ENCODE data around the gene PRG2. TPM values are rescaled to one million over a fixed set of nuclear protein-coding genes. Genes with fewer than 3 reads are reported as not detected.

The PRG2 gene
- total and polyA plus RNA-seq, 9 of the 15 experiments (the other 6 are each of a cell fraction or from before 2014, with no cell fraction given) = 1.8 to 78.0 (median 26.6) TPM

Other genes with a start within 250 kb of the PRG2 start
Only the 7 nearest of the 13 such genes appear.
- gene TNKS1BP1, start 65.7 kb downstream of the PRG2 start, total RNA-seq (2014; rRNA removed) = 16.2 and 20.2 TPM in 2 replicates
- gene TNKS1BP1, start 65.7 kb downstream of the PRG2 start, total RNA-seq (2014; rRNA removed; fragmentation: Illumina TruSeq; extraction: Trizol) = 10.9 and 11.2 TPM in 2 replicates
- 8.0 and 10.3 TPM in 2 replicates for gene TNKS1BP1, start 65.7 kb downstream of the PRG2 start, total RNA-seq (2015; rRNA removed; fragmentation: Illumina TruSeq; extraction: Trizol)
- gene TNKS1BP1, start 65.7 kb downstream of the PRG2 start, total RNA-seq (2021) = 35.0 and 47.2 TPM in 2 replicates
- 7.3 and 14.1 TPM in 2 replicates for gene TNKS1BP1, start 65.7 kb downstream of the PRG2 start, polyA plus RNA-seq (2011; rRNA removed)
- gene TNKS1BP1, start 65.7 kb downstream of the PRG2 start, polyA plus RNA-seq (2014; fragmentation: Illumina TruSeq; extraction: Trizol) = 29.9 and 31.4 TPM in 2 replicates
- 1 to 10 TPM; 1.1 to 1.2 TPM for gene TNKS1BP1, start 65.7 kb downstream of the PRG2 start, polyA plus RNA-seq (2014; fragmentation: Nextera tagmentation; extraction: Ambion mirVana)
- 19.5 and 23.8 TPM in 2 replicates for gene TNKS1BP1, start 65.7 kb downstream of the PRG2 start, polyA plus RNA-seq (2014; rRNA removed)
- gene SSRP1, start 54.8 kb downstream of the PRG2 start, total RNA-seq (2014; rRNA removed) = 257 and 316 TPM in 2 replicates
- 216 and 243 TPM in 2 replicates for gene SSRP1, start 54.8 kb downstream of the PRG2 start, total RNA-seq (2014; rRNA removed; fragmentation: Illumina TruSeq; extraction: Trizol)
- gene SSRP1, start 54.8 kb downstream of the PRG2 start, total RNA-seq (2015; rRNA removed; fragmentation: Illumina TruSeq; extraction: Trizol) = 259 and 269 TPM in 2 replicates
- 224 and 245 TPM in 2 replicates for gene SSRP1, start 54.8 kb downstream of the PRG2 start, total RNA-seq (2021)
- gene SSRP1, start 54.8 kb downstream of the PRG2 start, polyA plus RNA-seq (2011; rRNA removed) = 232 and 251 TPM in 2 replicates
- 314 and 416 TPM in 2 replicates for gene SSRP1, start 54.8 kb downstream of the PRG2 start, polyA plus RNA-seq (2014; fragmentation: Illumina TruSeq; extraction: Trizol)
- gene SSRP1, start 54.8 kb downstream of the PRG2 start, polyA plus RNA-seq (2014; fragmentation: Nextera tagmentation; extraction: Ambion mirVana) = 10 to 100 TPM; 91.1 to 96.0 TPM
- gene SSRP1, start 54.8 kb downstream of the PRG2 start, polyA plus RNA-seq (2014; rRNA removed) = 224 and 238 TPM in 2 replicates
- not detected in 2 replicates for gene P2RX3, start 52.3 kb downstream of the PRG2 start, total RNA-seq (2014; rRNA removed)
- gene P2RX3, start 52.3 kb downstream of the PRG2 start, total RNA-seq (2014; rRNA removed; fragmentation: Illumina TruSeq; extraction: Trizol) = not detected in 2 replicates
- gene P2RX3, start 52.3 kb downstream of the PRG2 start, total RNA-seq (2015; rRNA removed; fragmentation: Illumina TruSeq; extraction: Trizol) = not detected in 2 replicates
- not detected in 2 replicates for gene P2RX3, start 52.3 kb downstream of the PRG2 start, total RNA-seq (2021)
- not detected in 2 replicates for gene P2RX3, start 52.3 kb downstream of the PRG2 start, polyA plus RNA-seq (2011; rRNA removed)
- gene P2RX3, start 52.3 kb downstream of the PRG2 start, polyA plus RNA-seq (2014; fragmentation: Illumina TruSeq; extraction: Trizol) = not detected in 2 replicates
- not detected for gene P2RX3, start 52.3 kb downstream of the PRG2 start, polyA plus RNA-seq (2014; fragmentation: Nextera tagmentation; extraction: Ambion mirVana)
- not detected in 2 replicates for gene P2RX3, start 52.3 kb downstream of the PRG2 start, polyA plus RNA-seq (2014; rRNA removed)
- not detected in 2 replicates for gene PRG3, start 9.5 kb downstream of the PRG2 start, total RNA-seq (2014; rRNA removed)
- not detected in 2 replicates for gene PRG3, start 9.5 kb downstream of the PRG2 start, total RNA-seq (2014; rRNA removed; fragmentation: Illumina TruSeq; extraction: Trizol)
- gene PRG3, start 9.5 kb downstream of the PRG2 start, total RNA-seq (2015; rRNA removed; fragmentation: Illumina TruSeq; extraction: Trizol) = 0.18 TPM in 1 of 2 replicates, not detected in the other
- not detected in 2 replicates for gene PRG3, start 9.5 kb downstream of the PRG2 start, total RNA-seq (2021)
- gene PRG3, start 9.5 kb downstream of the PRG2 start, polyA plus RNA-seq (2011; rRNA removed) = not detected in 2 replicates
- not detected in 2 replicates for gene PRG3, start 9.5 kb downstream of the PRG2 start, polyA plus RNA-seq (2014; fragmentation: Illumina TruSeq; extraction: Trizol)
- under 1 TPM; 0.38 to 0.55 TPM for gene PRG3, start 9.5 kb downstream of the PRG2 start, polyA plus RNA-seq (2014; fragmentation: Nextera tagmentation; extraction: Ambion mirVana)
- gene PRG3, start 9.5 kb downstream of the PRG2 start, polyA plus RNA-seq (2014; rRNA removed) = not detected in 2 replicates
- gene SLC43A3, start 36.5 kb upstream of the PRG2 start, total RNA-seq (2014; rRNA removed) = 98.9 and 141 TPM in 2 replicates
- 120 and 132 TPM in 2 replicates for gene SLC43A3, start 36.5 kb upstream of the PRG2 start, total RNA-seq (2014; rRNA removed; fragmentation: Illumina TruSeq; extraction: Trizol)
- gene SLC43A3, start 36.5 kb upstream of the PRG2 start, total RNA-seq (2015; rRNA removed; fragmentation: Illumina TruSeq; extraction: Trizol) = 135 and 143 TPM in 2 replicates
- gene SLC43A3, start 36.5 kb upstream of the PRG2 start, total RNA-seq (2021) = 254 and 257 TPM in 2 replicates
- gene SLC43A3, start 36.5 kb upstream of the PRG2 start, polyA plus RNA-seq (2011; rRNA removed) = 141 and 235 TPM in 2 replicates
- 244 and 281 TPM in 2 replicates for gene SLC43A3, start 36.5 kb upstream of the PRG2 start, polyA plus RNA-seq (2014; fragmentation: Illumina TruSeq; extraction: Trizol)
- gene SLC43A3, start 36.5 kb upstream of the PRG2 start, polyA plus RNA-seq (2014; fragmentation: Nextera tagmentation; extraction: Ambion mirVana) = 100 to 1,000 TPM in 1 of 2 experiments, 10 to 100 TPM in 1; 63.7 to 216 TPM
- 139 and 160 TPM in 2 replicates for gene SLC43A3, start 36.5 kb upstream of the PRG2 start, polyA plus RNA-seq (2014; rRNA removed)
- 0.29 TPM in 1 of 2 replicates, not detected in the other for gene RTN4RL2, start 69.9 kb upstream of the PRG2 start, total RNA-seq (2014; rRNA removed)
- gene RTN4RL2, start 69.9 kb upstream of the PRG2 start, total RNA-seq (2014; rRNA removed; fragmentation: Illumina TruSeq; extraction: Trizol) = not detected in 2 replicates
- gene RTN4RL2, start 69.9 kb upstream of the PRG2 start, total RNA-seq (2015; rRNA removed; fragmentation: Illumina TruSeq; extraction: Trizol) = 0.07 TPM in 1 of 2 replicates, not detected in the other
- 1.8 and 1.9 TPM in 2 replicates for gene RTN4RL2, start 69.9 kb upstream of the PRG2 start, total RNA-seq (2021)
- gene RTN4RL2, start 69.9 kb upstream of the PRG2 start, polyA plus RNA-seq (2011; rRNA removed) = 0.06 and 0.30 TPM in 2 replicates
- gene RTN4RL2, start 69.9 kb upstream of the PRG2 start, polyA plus RNA-seq (2014; fragmentation: Illumina TruSeq; extraction: Trizol) = 0.34 and 1.1 TPM in 2 replicates
- gene RTN4RL2, start 69.9 kb upstream of the PRG2 start, polyA plus RNA-seq (2014; fragmentation: Nextera tagmentation; extraction: Ambion mirVana) = not detected
- gene RTN4RL2, start 69.9 kb upstream of the PRG2 start, polyA plus RNA-seq (2014; rRNA removed) = 0.69 and 0.82 TPM in 2 replicates
- gene SLC43A1, start 125.1 kb upstream of the PRG2 start, total RNA-seq (2014; rRNA removed) = 32.0 and 36.4 TPM in 2 replicates
- 14.8 and 17.3 TPM in 2 replicates for gene SLC43A1, start 125.1 kb upstream of the PRG2 start, total RNA-seq (2014; rRNA removed; fragmentation: Illumina TruSeq; extraction: Trizol)
- 16.1 and 17.8 TPM in 2 replicates for gene SLC43A1, start 125.1 kb upstream of the PRG2 start, total RNA-seq (2015; rRNA removed; fragmentation: Illumina TruSeq; extraction: Trizol)
- gene SLC43A1, start 125.1 kb upstream of the PRG2 start, total RNA-seq (2021) = 41.8 and 42.9 TPM in 2 replicates
- 24.6 and 30.6 TPM in 2 replicates for gene SLC43A1, start 125.1 kb upstream of the PRG2 start, polyA plus RNA-seq (2011; rRNA removed)
- 33.4 and 37.3 TPM in 2 replicates for gene SLC43A1, start 125.1 kb upstream of the PRG2 start, polyA plus RNA-seq (2014; fragmentation: Illumina TruSeq; extraction: Trizol)
- 1 to 10 TPM; 2.6 to 3.8 TPM for gene SLC43A1, start 125.1 kb upstream of the PRG2 start, polyA plus RNA-seq (2014; fragmentation: Nextera tagmentation; extraction: Ambion mirVana)
- gene SLC43A1, start 125.1 kb upstream of the PRG2 start, polyA plus RNA-seq (2014; rRNA removed) = 29.9 and 30.6 TPM in 2 replicates

Data from K562 (cell line).